ENCODE measurements around the gene KCNJ1. TPM values are rescaled to one million over a fixed set of nuclear protein-coding genes. Genes with fewer than 3 reads are reported as not detected.

KCNJ1 gene
- total RNA-seq, 1 experiment from 2014 or later, result not detected

- Histone ChIP-seq H3K36me3 (ENCODE audit: insufficient read depth, low read length, poor library complexity, severe bottlenecking) (no peaks in the 10 kb centered on the region), H3K9me3 (ENCODE audit: low read depth, low read length, poor library complexity, severe bottlenecking) (no peaks in the 10 kb centered on the region), H3K27me3 (replicated peaks; ENCODE audit: insufficient read depth, low read depth, low read length, poor library complexity) (no peaks in the 10 kb centered on the region), H3K27ac (ENCODE audit: low read depth, low read length, poor library complexity, severe bottlenecking) (no peak overlapping the region), H3K4me1 (ENCODE audit: insufficient read depth, low read length, poor library complexity, severe bottlenecking) (no peaks in the 10 kb centered on the region), H3K4me3 (ENCODE audit: low read depth, low read length, poor library complexity, severe bottlenecking) (no peak overlapping the region)
- no TSS peak for BruUV-seq (replicated peaks)
- POLR2A ChIA-PET (ENCODE audit: low non-redundant PET), result no interaction called here
- CTCF ChIA-PET, result no interaction called here
- no peak for TF ChIP-seq EZH2 (IDR thresholded peaks at IDR 0.05; ENCODE audit: borderline replicate concordance, low read depth, low read length, poor library complexity, severe bottlenecking)
- TF ChIP-seq CTCF (conservative IDR thresholded peaks at IDR 0.05; ENCODE audit: low read depth, low read length), result no peak
- intact Hi-C loops (cut with micrococcal nuclease; ENCODE audit: unreplicated experiment), result no loop called here
- DNase-seq (ENCODE audit: low spot score), result no peak
Observed at GRCh38 chr11:128911701-128912100, 44.6 kb upstream of the KCNJ1 start.

- DNase-seq (ENCODE audit: low spot score), result no peak
- no peak for TF ChIP-seq CTCF (conservative IDR thresholded peaks at IDR 0.05; ENCODE audit: low read depth, low read length)
- no peak for TF ChIP-seq EZH2 (IDR thresholded peaks at IDR 0.05; ENCODE audit: borderline replicate concordance, low read depth, low read length, poor library complexity, severe bottlenecking)
- no peaks in the 10 kb centered on the region for H3K4me1 ChIP-seq (ENCODE audit: insufficient read depth, low read length, poor library complexity, severe bottlenecking)
- no peaks in the 10 kb centered on the region for H3K9me3 ChIP-seq (ENCODE audit: low read depth, low read length, poor library complexity, severe bottlenecking)
- no peaks in the 10 kb centered on the region for H3K36me3 ChIP-seq (ENCODE audit: insufficient read depth, low read length, poor library complexity, severe bottlenecking)
- H3K4me3 ChIP-seq (ENCODE audit: low read depth, low read length, poor library complexity, severe bottlenecking), result no peak overlapping the region
- no peaks in the 10 kb centered on the region for H3K27me3 ChIP-seq (replicated peaks; ENCODE audit: insufficient read depth, low read depth, low read length, poor library complexity)
- ChIA-PET CTCF (no interaction called here), POLR2A (ENCODE audit: low non-redundant PET) (no interaction called here)
- H3K27ac ChIP-seq (ENCODE audit: low read depth, low read length, poor library complexity, severe bottlenecking), result no peak overlapping the region
- BruUV-seq (replicated peaks), result no TSS peak
- intact Hi-C loops (cut with micrococcal nuclease; ENCODE audit: unreplicated experiment), result no loop called here
Observed at GRCh38 chr11:128911239-128911638, 44.1 kb upstream of the KCNJ1 start.

- Histone ChIP-seq H3K27me3 (replicated peaks; ENCODE audit: insufficient read depth, low read depth, low read length, poor library complexity) (no peaks in the 10 kb centered on the region), H3K36me3 (ENCODE audit: insufficient read depth, low read length, poor library complexity, severe bottlenecking) (no peaks in the 10 kb centered on the region), H3K9me3 (ENCODE audit: low read depth, low read length, poor library complexity, severe bottlenecking) (no peaks in the 10 kb centered on the region), H3K4me3 (ENCODE audit: low read depth, low read length, poor library complexity, severe bottlenecking) (no peak overlapping the region), H3K27ac (ENCODE audit: low read depth, low read length, poor library complexity, severe bottlenecking) (no peak overlapping the region), H3K4me1 (ENCODE audit: insufficient read depth, low read length, poor library complexity, severe bottlenecking) (no peaks in the 10 kb centered on the region)
- no peak for TF ChIP-seq EZH2 (IDR thresholded peaks at IDR 0.05; ENCODE audit: borderline replicate concordance, low read depth, low read length, poor library complexity, severe bottlenecking)
- no peak for TF ChIP-seq CTCF (conservative IDR thresholded peaks at IDR 0.05; ENCODE audit: low read depth, low read length)
- intact Hi-C loops (cut with micrococcal nuclease; ENCODE audit: unreplicated experiment), result no loop called here
- DNase-seq (ENCODE audit: low spot score), result no peak
- CTCF ChIA-PET, result no interaction called here
- POLR2A ChIA-PET (ENCODE audit: low non-redundant PET), result no interaction called here
- BruUV-seq (replicated peaks), result no TSS peak
Observed at GRCh38 chr11:128910576-128910975, 43.5 kb upstream of the KCNJ1 start.

Data from A673 (cell line).